HepG2 (cell line): Measurements from ENCODE around the gene CYYR1. TPM values are rescaled to one million over a fixed set of nuclear protein-coding genes. Genes with fewer than 3 reads are reported as not detected.

Experiments
- ATAC-seq: fragments of 200-7000 bp; cut with Tn5 transposase; 3 replicates; pipeline ENCODE4 v1.9.1; 2020; ENCODE audit warnings: mild to moderate bottlenecking, moderate library complexity
- BruUV-seq: library from RNA; stranded (reverse); fragments of 400-500 nt; replicated peaks from 2 replicates; lab custom pipeline; 2021; lab: Mats Ljungman, UMichigan
- CTCF ChIA-PET: fragments of 300-600 bp; formaldehyde crosslinking; extraction: SDS; loops from one replicate; lab custom pipeline; 2021; ENCODE audit warnings: low total read pairs, inconsistent platforms, low intra/inter-chr PET ratio; lab: Yijun Ruan, JAX
- POLR2A ChIA-PET: fragments of 350-600 bp; sonication (Branson Sonifier 250); formaldehyde crosslinking; loops from one replicate; lab custom pipeline; 2020; ENCODE audit warnings: antibody characterized with exemption, inconsistent platforms; lab: Yijun Ruan, JAX
- DNase-seq: peaks from one replicate; pipeline ENCODE4 v3.0.0-alpha.2; 2015; ENCODE audit warnings: low spot score
- FAIRE-seq: peaks from 3 replicates; lab custom pipeline; 2011; peaks lifted over from hg19 to GRCh38; lab: Jason Lieb, UNC
- H2AFZ ChIP-seq: one replicate; pipeline ENCODE4 v1.6.1; 2011; ENCODE audit warnings: low read length, inconsistent platforms
- H3K27ac ChIP-seq: fragments of 300-600 bp; 3 replicates; pipeline ENCODE4 v1.8.0; 2011; ENCODE audit warnings: mixed run types, mild to moderate bottlenecking, mixed read lengths, low read length, inconsistent platforms; ENCODE audit not compliant: insufficient read depth; ENCODE audit errors: extremely low read length
- H3K27me3 ChIP-seq, 2 experiments: fragments of 200-600 bp in 1 of 2; 2 replicates in 1 of 2; 3 replicates in 1 of 2; pipeline versions ENCODE4 v1.6.0 to v1.8.0; 2011; ENCODE audit warnings: low read length in 2 of 2, mild to moderate bottlenecking in 2 of 2, moderate library complexity in 2 of 2, inconsistent platforms in 1 of 2; ENCODE audit not compliant: insufficient read depth in 2 of 2, control insufficient read depth in 1 of 2
- H3K36me3 ChIP-seq, 2 experiments: fragments of 200-600 bp in 1 of 2; replicated peaks in 1 of 2; 2 replicates in 1 of 2; 3 replicates in 1 of 2; pipeline versions ENCODE4 v1.5.1 to v1.8.0; 2011; ENCODE audit warnings: low read length in 2 of 2, inconsistent platforms in 1 of 2; ENCODE audit not compliant: insufficient read depth in 2 of 2, control insufficient read depth in 1 of 2
- H3K4me1 ChIP-seq: 2 replicates; pipeline ENCODE4 v1.5.1; 2012; ENCODE audit warnings: low read length, inconsistent platforms; ENCODE audit not compliant: insufficient read depth
- H3K4me2 ChIP-seq: 2 replicates; pipeline ENCODE4 v1.6.0; 2011; ENCODE audit warnings: low read depth, low read length, inconsistent platforms
- H3K4me3 ChIP-seq, 3 experiments: fragments of 200-600 bp in 1 of 3; sonication (generic), shearing (Covaris generic) in 1 of 3; replicated peaks in 1 of 3; 2 replicates each; pipeline ENCODE4 v1.5.1; 2011 to 2016; ENCODE audit warnings: low read length in 3 of 3, inconsistent platforms in 2 of 3, low read depth in 2 of 3, mild to moderate bottlenecking in 2 of 3, control low read depth in 1 of 3, mixed read lengths in 1 of 3; ENCODE audit not compliant: insufficient read depth in 1 of 3
- H3K79me2 ChIP-seq: one replicate; pipeline ENCODE4 v1.6.1; 2011; ENCODE audit warnings: low read length, inconsistent platforms; ENCODE audit not compliant: insufficient read depth
- H3K9ac ChIP-seq: 2 replicates; pipeline ENCODE4 v1.6.0; 2011; ENCODE audit warnings: mild to moderate bottlenecking, low read depth, low read length, inconsistent platforms; ENCODE audit not compliant: insufficient read depth
- H3K9me3 ChIP-seq: 2 replicates; pipeline ENCODE4 v1.5.1; 2012; ENCODE audit warnings: mild to moderate bottlenecking, low read length
- H4K20me1 ChIP-seq: 2 replicates; pipeline ENCODE4 v1.6.0; 2011; ENCODE audit warnings: inconsistent platforms, mild to moderate bottlenecking, low read length, moderate library complexity; ENCODE audit not compliant: insufficient read depth
- DR1 ChIP-seq: sonication (generic); formaldehyde crosslinking; IDR thresholded peaks from 2 replicates; pipeline ENCODE4 v1.8.0; 2021; ENCODE audit warnings: mild to moderate bottlenecking, missing genetic modification reagents, inconsistent platforms
- EP300 ChIP-seq, 3 experiments: sonication (generic) in 1 of 3; formaldehyde crosslinking in 1 of 3; IDR thresholded peaks; 2 replicates each; pipeline versions ENCODE4 v1.5.1 to v1.6.1; 2011 to 2020; ENCODE audit warnings: low read depth in 2 of 3, low read length in 2 of 3, borderline replicate concordance in 1 of 3, improper control_type of control experiment in 1 of 3, mild to moderate bottlenecking in 1 of 3, missing genetic modification reagents in 1 of 3, moderate library complexity in 1 of 3
- NBN ChIP-seq: fragments of 450-650 bp; conservative IDR thresholded peaks from 2 replicates; pipeline ENCODE4 v1.6.1; 2017
- NFKBIZ ChIP-seq: IDR thresholded peaks from 2 replicates; pipeline ENCODE4 v1.6.1; 2018; ENCODE audit warnings: missing genetic modification reagents, missing compliant biosample characterization
- SALL1 ChIP-seq: sonication (generic); formaldehyde crosslinking; IDR thresholded peaks from 2 replicates; pipeline ENCODE4 v1.8.0; 2022; ENCODE audit warnings: mild to moderate bottlenecking, missing genetic modification reagents
- SOX13 ChIP-seq, 3 experiments: fragments of 450-650 bp in 1 of 3; sonication (generic) in 1 of 3; formaldehyde crosslinking in 1 of 3; IDR thresholded peaks in 2 of 3; conservative IDR thresholded peaks in 1 of 3; 2 replicates each; pipeline versions ENCODE4 v1.5.0 to v1.6.1; 2016 to 2020; ENCODE audit warnings: antibody characterized with exemption in 1 of 3, mild to moderate bottlenecking in 1 of 3, missing compliant biosample characterization in 1 of 3, missing genetic modification reagents in 1 of 3, moderate library complexity in 1 of 3
- ZNF329 ChIP-seq: sonication (generic); formaldehyde crosslinking; IDR thresholded peaks from 2 replicates; pipeline ENCODE4 v1.9.0; 2021; ENCODE audit warnings: low read depth, mild to moderate bottlenecking, missing genetic modification reagents
- ZNF367 ChIP-seq: sonication (generic); formaldehyde crosslinking; IDR thresholded peaks from 2 replicates; pipeline ENCODE4 v1.4.0; 2020; ENCODE audit warnings: missing genetic modification reagents, borderline replicate concordance
- WGBS: methylation state at CpG from one replicate; pipeline ENCODE4 v1.1.6; 2017; ENCODE audit warnings: low lambda C conversion rate; 5-methylcytosine and 5-hydroxymethylcytosine counted together
- in situ Hi-C: cut with HindIII; loops from 2 replicates; pipeline ENCODE4 v1.10.0; 2017; ENCODE audit warnings: low pct_unique_long_range_greater_than_20kb; ENCODE audit not compliant: extremely low pct_ligation_motif_present
- intact Hi-C: fragments of 100-400 bp; cut with micrococcal nuclease; formaldehyde crosslinking; loops from one replicate; pipeline ENCODE4 v1.10.0; 2022; ENCODE audit not compliant: unreplicated experiment
- polyA plus RNA-seq, 8 experiments: library from polyadenylated mRNA; depleted of rRNA in 3 of 8; stranded (reverse) in 7 of 8; unstranded in 1 of 8; fragments of >200 nt; fragmentation: Illumina TruSeq in 4 of 8; extraction: Trizol in 4 of 8; gene quantifications; 2 replicates each; pipeline versions ENCODE4 v1.2.1 to v1.2.3, GENCODE V29; 2011 to 2016; ENCODE audit warnings: low read depth in 4 of 8, missing spikeins in 1 of 8, mixed read lengths in 1 of 8; ENCODE audit not compliant: insufficient read depth in 1 of 8
- total RNA-seq, 5 experiments: library from RNA; depleted of rRNA; stranded (reverse); fragments of >200 nt; fragmentation: Illumina TruSeq; extraction: Trizol; gene quantifications; 2 replicates each; pipeline ENCODE4 v1.2.3, GENCODE V29; 2016; ENCODE audit warnings: low read depth in 1 of 5
- TF ChIP-seq, protein P1 (sequence below), 2 experiments: fragments of 450-650 bp in 1 of 2; sonication (generic) in 1 of 2; formaldehyde crosslinking; IDR thresholded peaks; 2 replicates each; pipeline versions ENCODE4 v1.5.0 to v1.8.0; 2020 to 2022; ENCODE audit warnings: mild to moderate bottlenecking in 1 of 2, missing genetic modification reagents in 1 of 2

Gene CYYR1
- total and polyA plus RNA-seq, 2 of the 13 experiments (the other 11 are each of a cell fraction or from before 2014, with no cell fraction given), result not detected

DNA sequence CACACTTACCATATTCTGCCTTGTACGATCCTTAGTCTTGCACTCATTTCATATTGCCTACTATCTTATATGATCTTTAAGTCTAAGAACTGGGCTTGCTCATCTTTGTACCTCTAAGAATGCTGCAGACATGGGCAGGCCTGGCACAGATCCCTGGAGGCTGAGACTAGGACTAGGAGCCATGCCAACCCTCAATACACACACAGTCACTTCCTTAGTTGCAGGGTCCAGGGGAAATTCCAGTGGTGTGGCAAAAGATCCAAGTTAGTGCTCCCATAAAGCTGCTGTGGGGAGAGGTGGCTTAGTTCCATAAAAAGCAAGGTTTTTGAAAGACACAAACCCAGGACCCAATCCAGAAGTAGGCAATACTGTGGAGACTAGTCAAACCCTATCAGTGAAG is 59.9 kb downstream of the CYYR1 start (continued):
- TF ChIP-seq NBN, result no peak
- TF ChIP-seq ZNF329 (CRISPR knock-in tag), result no peak
- TF ChIP-seq EP300 (IDR thresholded peaks at IDR 0.05; ENCODE audit: low read depth in 2 of 2, low read length in 2 of 2), result no peak
- TF ChIP-seq EP300 (CRISPR knock-in tag; IDR thresholded peaks at IDR 0.05; ENCODE audit: borderline replicate concordance), result no peak
- TF ChIP-seq SALL1 (CRISPR knock-in tag), result no peak
- TF ChIP-seq, protein P1, sequence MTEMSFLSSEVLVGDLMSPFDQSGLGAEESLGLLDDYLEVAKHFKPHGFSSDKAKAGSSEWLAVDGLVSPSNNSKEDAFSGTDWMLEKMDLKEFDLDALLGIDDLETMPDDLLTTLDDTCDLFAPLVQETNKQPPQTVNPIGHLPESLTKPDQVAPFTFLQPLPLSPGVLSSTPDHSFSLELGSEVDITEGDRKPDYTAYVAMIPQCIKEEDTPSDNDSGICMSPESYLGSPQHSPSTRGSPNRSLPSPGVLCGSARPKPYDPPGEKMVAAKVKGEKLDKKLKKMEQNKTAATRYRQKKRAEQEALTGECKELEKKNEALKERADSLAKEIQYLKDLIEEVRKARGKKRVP (CRISPR knock-in tag; IDR thresholded peaks at IDR 0.05), result no peak

DNA sequence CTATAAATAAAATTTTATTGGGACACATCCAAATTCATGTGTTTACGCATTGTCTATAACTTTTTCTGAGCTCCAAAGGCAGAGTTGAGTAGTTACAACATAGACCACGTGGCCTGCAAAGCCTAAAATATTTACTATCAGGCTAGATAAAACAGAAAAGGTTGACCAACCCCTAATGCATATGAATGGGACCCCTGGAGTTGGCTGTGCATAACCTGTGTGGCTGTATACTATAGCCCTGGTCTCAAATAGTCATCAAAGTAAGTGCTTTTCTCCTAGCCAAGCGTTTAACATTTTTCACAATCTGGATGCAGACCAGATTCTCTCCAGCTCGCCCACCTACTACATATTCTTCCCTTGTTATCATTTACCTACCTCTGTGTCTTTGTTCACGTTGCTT is 60.4 kb downstream of the CYYR1 start:
- WGBS, result 20% methylated on average over 5 of the region's 5 CpGs
- ATAC-seq, result no peak
- BruUV-seq, result no TSS peak

More for the DNA sequence above, 60.4 kb downstream of the CYYR1 start:
- no peaks in the 10 kb centered on the region for H3K36me3 ChIP-seq
- CTCF ChIA-PET, result no interaction called here
- H3K9ac ChIP-seq, result no peak overlapping the region
- H4K20me1 ChIP-seq, result no peaks in the 10 kb centered on the region
- POLR2A ChIA-PET, result no interaction called here
- no peak overlapping the region for H3K4me3 ChIP-seq
- intact Hi-C loops (no loop called here), in situ Hi-C loops (no loop called here)
- no peak for DNase-seq
- no peak overlapping the region for H3K4me2 ChIP-seq
- FAIRE-seq, result no peak
- TF ChIP-seq ZNF367 (CRISPR knock-in tag), result no peak
- TF ChIP-seq DR1, result no peak
- no peak for TF ChIP-seq SOX13 (IDR thresholded peaks at IDR 0.05)
- no peak for TF ChIP-seq SOX13 (CRISPR knock-in tag; conservative IDR thresholded peaks at IDR 0.05 in 1 of 2, IDR thresholded peaks at IDR 0.05 in 1 of 2)
- TF ChIP-seq NFKBIZ (CRISPR knock-in tag), result no peak
- H3K9me3 ChIP-seq, result peaks cover 86% of the 10 kb centered on the region
- no peaks in the 10 kb centered on the region for H3K4me1 ChIP-seq
- no peak overlapping the region for H3K27ac ChIP-seq
- no peak overlapping the region for H2AFZ ChIP-seq
- no peaks in the 10 kb centered on the region for H3K27me3 ChIP-seq
- H3K79me2 ChIP-seq, result no peaks in the 10 kb centered on the region
